SK-N-SH treated with all-trans-retinoic acid at 6 μM for 48 hours (cell line): ENCODE data around the gene OR4C45.
"Not testable (repeated sequence)": the region's sequence is repeated elsewhere in the genome, so short reads cannot be mapped to it uniquely, and the experiment has no call there.

ENCODE experiments used
- ATAC-seq: fragments of 200-7000 bp; cut with Tn5 transposase; 3 replicates; pipeline ENCODE4 v1.9.1; 2020; ENCODE audit warnings: mild to moderate bottlenecking, moderate library complexity
- ARNTL ChIP-seq: fragments of 450-650 bp; formaldehyde crosslinking; IDR thresholded peaks from 2 replicates; pipeline ENCODE4 v1.5.0; 2020; ENCODE audit warnings: low read depth, mild to moderate bottlenecking, moderate library complexity, borderline replicate concordance
- BACH2 ChIP-seq: fragments of 250-450 bp; sonication (Bioruptor Pico); IDR thresholded peaks from 2 replicates; pipeline ENCODE4 v1.9.0; 2021; ENCODE audit warnings: mild to moderate bottlenecking, borderline replicate concordance
- CSDC2 ChIP-seq: fragments of 250-450 bp; sonication (Bioruptor Pico); IDR thresholded peaks from 2 replicates; pipeline ENCODE4 v1.5.0; 2020; ENCODE audit warnings: mild to moderate bottlenecking, moderate library complexity
- ESRRG ChIP-seq: fragments of 250-450 bp; sonication (Bioruptor Pico); IDR thresholded peaks from 2 replicates; pipeline ENCODE4 v1.6.1; 2021; ENCODE audit warnings: mild to moderate bottlenecking
- GLIS3 ChIP-seq: fragments of 250-450 bp; sonication (Bioruptor Pico); IDR thresholded peaks from 2 replicates; pipeline ENCODE4 v1.5.0; 2020; ENCODE audit warnings: mild to moderate bottlenecking, moderate library complexity
- OSR1 ChIP-seq: fragments of 250-450 bp; sonication (Bioruptor Pico); IDR thresholded peaks from 2 replicates; pipeline ENCODE4 v1.8.0; 2022; ENCODE audit warnings: moderate library complexity, mild to moderate bottlenecking, inconsistent platforms
- PPARA ChIP-seq: fragments of 250-450 bp; sonication (Bioruptor Pico); IDR thresholded peaks from 2 replicates; pipeline ENCODE4 v1.5.0; 2020; ENCODE audit warnings: mild to moderate bottlenecking, borderline replicate concordance
- RARB ChIP-seq: fragments of 250-450 bp; sonication (Bioruptor Pico); IDR thresholded peaks from 2 replicates; pipeline ENCODE4 v1.8.0; 2021; ENCODE audit warnings: mild to moderate bottlenecking, moderate library complexity
- SNAI2 ChIP-seq: fragments of 250-450 bp; sonication (Bioruptor Pico); IDR thresholded peaks from 2 replicates; pipeline ENCODE4 v1.5.0; 2020; ENCODE audit warnings: mild to moderate bottlenecking, moderate library complexity
- TOX ChIP-seq: fragments of 250-450 bp; sonication (Bioruptor Pico); IDR thresholded peaks from 2 replicates; pipeline ENCODE4 v1.8.0; 2021; ENCODE audit warnings: mild to moderate bottlenecking, moderate library complexity, borderline replicate concordance
- ZC3H10 ChIP-seq: fragments of 250-450 bp; sonication (Bioruptor Pico); IDR thresholded peaks from 2 replicates; pipeline ENCODE4 v1.5.1; 2021; ENCODE audit warnings: mild to moderate bottlenecking, moderate library complexity
- ZFP30 ChIP-seq: fragments of 450-650 bp; formaldehyde crosslinking; IDR thresholded peaks from 2 replicates; pipeline ENCODE4 v1.5.0; 2022; ENCODE audit warnings: mild to moderate bottlenecking, moderate library complexity
- ZNF565 ChIP-seq: fragments of 450-650 bp; formaldehyde crosslinking; conservative IDR thresholded peaks from 2 replicates; pipeline ENCODE4 v1.5.0; 2020; ENCODE audit warnings: low read depth, mild to moderate bottlenecking, moderate library complexity
- ZNF70 ChIP-seq: fragments of 450-650 bp; formaldehyde crosslinking; IDR thresholded peaks from 2 replicates; pipeline ENCODE4 v1.5.0; 2020; ENCODE audit warnings: mild to moderate bottlenecking, moderate library complexity
- ZNF8 ChIP-seq: fragments of 450-650 bp; formaldehyde crosslinking; IDR thresholded peaks from 2 replicates; pipeline ENCODE4 v1.5.0; 2020; ENCODE audit warnings: mild to moderate bottlenecking, moderate library complexity
- TF ChIP-seq, protein P1 (sequence below): fragments of 250-450 bp; sonication (Bioruptor Pico); IDR thresholded peaks from 2 replicates; pipeline ENCODE4 v1.8.0; 2021; ENCODE audit warnings: low read depth, mild to moderate bottlenecking, moderate library complexity, borderline replicate concordance
- TF ChIP-seq, protein P2 (sequence below): fragments of 250-450 bp; sonication (Bioruptor Pico); IDR thresholded peaks from 2 replicates; pipeline ENCODE4 v1.5.0; 2020; ENCODE audit warnings: mild to moderate bottlenecking, moderate library complexity
- TF ChIP-seq, protein P3 (sequence below): fragments of 250-450 bp; sonication (Bioruptor Pico); IDR thresholded peaks from 2 replicates; pipeline ENCODE4 v1.5.1; 2021; ENCODE audit warnings: mild to moderate bottlenecking, moderate library complexity
- TF ChIP-seq, protein P4 (sequence below): fragments of 250-450 bp; sonication (Bioruptor Pico); IDR thresholded peaks from 2 replicates; pipeline ENCODE4 v1.8.0; 2020; ENCODE audit warnings: mild to moderate bottlenecking, moderate library complexity, borderline replicate concordance
- TF ChIP-seq, protein P5 (sequence below): fragments of 250-450 bp; sonication (Bioruptor Pico); IDR thresholded peaks from 2 replicates; pipeline ENCODE4 v1.5.1; 2020; ENCODE audit warnings: low read depth, mild to moderate bottlenecking, moderate library complexity

Gene OR4C45

DNA sequence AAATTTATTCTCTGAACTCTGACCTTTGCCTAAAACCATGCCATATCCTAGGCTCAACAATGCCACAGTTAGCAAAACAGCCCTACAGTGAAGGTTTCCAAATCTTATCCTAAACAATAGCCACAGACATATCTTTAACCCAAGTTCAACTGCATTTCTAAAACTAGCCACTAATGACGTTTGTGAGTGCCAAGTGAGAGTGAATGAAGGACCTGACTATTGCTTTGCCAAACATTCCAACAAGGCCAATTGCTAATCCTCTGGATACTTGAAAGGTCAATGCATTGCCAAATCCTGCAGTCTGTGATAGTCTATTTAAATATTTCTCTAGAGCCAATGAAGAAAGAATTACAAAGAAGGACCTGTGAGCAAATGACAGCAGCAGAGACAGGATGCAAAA is 2.5 kb upstream of the OR4C45 start (continued):
- TF ChIP-seq OSR1 (CRISPR knock-in tag) (no peak), PPARA (CRISPR knock-in tag) (no peak), RARB (no peak), ZNF70 (CRISPR knock-in tag) (no peak), ARNTL (CRISPR knock-in tag) (no peak), TOX (CRISPR knock-in tag) (no peak), GLIS3 (no peak)
- TF ChIP-seq, protein P1, sequence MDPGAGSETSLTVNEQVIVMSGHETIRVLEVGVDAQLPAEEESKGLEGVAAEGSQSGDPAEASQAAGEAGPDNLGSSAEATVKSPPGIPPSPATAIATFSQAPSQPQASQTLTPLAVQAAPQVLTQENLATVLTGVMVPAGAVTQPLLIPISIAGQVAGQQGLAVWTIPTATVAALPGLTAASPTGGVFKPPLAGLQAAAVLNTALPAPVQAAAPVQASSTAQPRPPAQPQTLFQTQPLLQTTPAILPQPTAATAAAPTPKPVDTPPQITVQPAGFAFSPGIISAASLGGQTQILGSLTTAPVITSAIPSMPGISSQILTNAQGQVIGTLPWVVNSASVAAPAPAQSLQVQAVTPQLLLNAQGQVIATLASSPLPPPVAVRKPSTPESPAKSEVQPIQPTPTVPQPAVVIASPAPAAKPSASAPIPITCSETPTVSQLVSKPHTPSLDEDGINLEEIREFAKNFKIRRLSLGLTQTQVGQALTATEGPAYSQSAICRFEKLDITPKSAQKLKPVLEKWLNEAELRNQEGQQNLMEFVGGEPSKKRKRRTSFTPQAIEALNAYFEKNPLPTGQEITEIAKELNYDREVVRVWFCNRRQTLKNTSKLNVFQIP: no peak

DNA sequence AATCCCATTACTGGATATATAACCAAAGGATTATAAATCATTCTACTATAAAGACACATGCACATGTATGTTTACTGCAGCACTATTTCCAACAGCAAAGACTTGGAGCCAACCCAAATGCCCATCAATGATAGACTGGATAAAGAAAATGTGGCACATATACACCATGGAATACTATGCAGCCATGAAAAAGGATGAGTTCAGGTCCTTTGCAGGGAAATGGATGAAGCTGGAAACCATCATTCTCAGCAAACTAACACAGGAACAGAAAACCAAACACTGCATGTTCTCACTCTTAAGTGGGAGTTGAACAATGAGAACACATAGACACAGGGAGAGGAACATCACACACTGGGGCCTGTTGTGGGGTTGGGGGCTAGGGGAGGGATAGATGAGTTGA is 3.6 kb downstream of the OR4C45 start:
- not testable (repeated sequence) for ATAC-seq

DNA sequence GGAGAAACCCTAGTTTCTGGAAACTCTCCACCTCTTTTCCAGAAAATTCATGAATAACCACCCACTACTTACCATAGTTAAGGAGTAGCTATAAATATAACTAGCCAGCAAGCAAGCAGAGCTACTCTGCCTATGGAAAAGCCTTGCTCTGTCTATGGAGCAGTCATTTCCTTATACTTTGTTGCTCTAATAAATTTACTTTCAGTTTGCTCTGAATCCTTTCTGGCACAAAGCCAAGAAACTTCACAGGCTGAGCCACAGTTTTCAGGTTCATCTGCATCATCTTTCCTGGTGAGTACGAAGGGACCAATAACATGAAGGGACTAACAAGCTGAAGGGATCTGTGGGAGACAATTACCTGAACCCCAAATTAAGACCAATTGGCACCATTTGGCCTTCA is 4.6 kb downstream of the OR4C45 start:
- ATAC-seq: no peak
- TF ChIP-seq CSDC2 (CRISPR knock-in tag) (no peak), BACH2 (CRISPR knock-in tag) (no peak), ZFP30 (CRISPR knock-in tag) (no peak), SNAI2 (CRISPR knock-in tag) (no peak), ZC3H10 (no peak), ZNF565 (CRISPR knock-in tag) (no peak), ZNF8 (no peak), ESRRG (CRISPR knock-in tag) (no peak), PPARA (CRISPR knock-in tag) (no peak)
- TF ChIP-seq, protein P2, sequence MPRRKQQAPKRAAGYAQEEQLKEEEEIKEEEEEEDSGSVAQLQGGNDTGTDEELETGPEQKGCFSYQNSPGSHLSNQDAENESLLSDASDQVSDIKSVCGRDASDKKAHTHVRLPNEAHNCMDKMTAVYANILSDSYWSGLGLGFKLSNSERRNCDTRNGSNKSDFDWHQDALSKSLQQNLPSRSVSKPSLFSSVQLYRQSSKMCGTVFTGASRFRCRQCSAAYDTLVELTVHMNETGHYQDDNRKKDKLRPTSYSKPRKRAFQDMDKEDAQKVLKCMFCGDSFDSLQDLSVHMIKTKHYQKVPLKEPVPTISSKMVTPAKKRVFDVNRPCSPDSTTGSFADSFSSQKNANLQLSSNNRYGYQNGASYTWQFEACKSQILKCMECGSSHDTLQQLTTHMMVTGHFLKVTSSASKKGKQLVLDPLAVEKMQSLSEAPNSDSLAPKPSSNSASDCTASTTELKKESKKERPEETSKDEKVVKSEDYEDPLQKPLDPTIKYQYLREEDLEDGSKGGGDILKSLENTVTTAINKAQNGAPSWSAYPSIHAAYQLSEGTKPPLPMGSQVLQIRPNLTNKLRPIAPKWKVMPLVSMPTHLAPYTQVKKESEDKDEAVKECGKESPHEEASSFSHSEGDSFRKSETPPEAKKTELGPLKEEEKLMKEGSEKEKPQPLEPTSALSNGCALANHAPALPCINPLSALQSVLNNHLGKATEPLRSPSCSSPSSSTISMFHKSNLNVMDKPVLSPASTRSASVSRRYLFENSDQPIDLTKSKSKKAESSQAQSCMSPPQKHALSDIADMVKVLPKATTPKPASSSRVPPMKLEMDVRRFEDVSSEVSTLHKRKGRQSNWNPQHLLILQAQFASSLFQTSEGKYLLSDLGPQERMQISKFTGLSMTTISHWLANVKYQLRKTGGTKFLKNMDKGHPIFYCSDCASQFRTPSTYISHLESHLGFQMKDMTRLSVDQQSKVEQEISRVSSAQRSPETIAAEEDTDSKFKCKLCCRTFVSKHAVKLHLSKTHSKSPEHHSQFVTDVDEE (CRISPR knock-in tag): no peak
- TF ChIP-seq, protein P3, sequence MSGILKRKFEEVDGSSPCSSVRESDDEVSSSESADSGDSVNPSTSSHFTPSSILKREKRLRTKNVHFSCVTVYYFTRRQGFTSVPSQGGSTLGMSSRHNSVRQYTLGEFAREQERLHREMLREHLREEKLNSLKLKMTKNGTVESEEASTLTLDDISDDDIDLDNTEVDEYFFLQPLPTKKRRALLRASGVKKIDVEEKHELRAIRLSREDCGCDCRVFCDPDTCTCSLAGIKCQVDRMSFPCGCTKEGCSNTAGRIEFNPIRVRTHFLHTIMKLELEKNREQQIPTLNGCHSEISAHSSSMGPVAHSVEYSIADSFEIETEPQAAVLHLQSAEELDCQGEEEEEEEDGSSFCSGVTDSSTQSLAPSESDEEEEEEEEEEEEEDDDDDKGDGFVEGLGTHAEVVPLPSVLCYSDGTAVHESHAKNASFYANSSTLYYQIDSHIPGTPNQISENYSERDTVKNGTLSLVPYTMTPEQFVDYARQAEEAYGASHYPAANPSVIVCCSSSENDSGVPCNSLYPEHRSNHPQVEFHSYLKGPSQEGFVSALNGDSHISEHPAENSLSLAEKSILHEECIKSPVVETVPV (CRISPR knock-in tag): no peak
- TF ChIP-seq, protein P4, sequence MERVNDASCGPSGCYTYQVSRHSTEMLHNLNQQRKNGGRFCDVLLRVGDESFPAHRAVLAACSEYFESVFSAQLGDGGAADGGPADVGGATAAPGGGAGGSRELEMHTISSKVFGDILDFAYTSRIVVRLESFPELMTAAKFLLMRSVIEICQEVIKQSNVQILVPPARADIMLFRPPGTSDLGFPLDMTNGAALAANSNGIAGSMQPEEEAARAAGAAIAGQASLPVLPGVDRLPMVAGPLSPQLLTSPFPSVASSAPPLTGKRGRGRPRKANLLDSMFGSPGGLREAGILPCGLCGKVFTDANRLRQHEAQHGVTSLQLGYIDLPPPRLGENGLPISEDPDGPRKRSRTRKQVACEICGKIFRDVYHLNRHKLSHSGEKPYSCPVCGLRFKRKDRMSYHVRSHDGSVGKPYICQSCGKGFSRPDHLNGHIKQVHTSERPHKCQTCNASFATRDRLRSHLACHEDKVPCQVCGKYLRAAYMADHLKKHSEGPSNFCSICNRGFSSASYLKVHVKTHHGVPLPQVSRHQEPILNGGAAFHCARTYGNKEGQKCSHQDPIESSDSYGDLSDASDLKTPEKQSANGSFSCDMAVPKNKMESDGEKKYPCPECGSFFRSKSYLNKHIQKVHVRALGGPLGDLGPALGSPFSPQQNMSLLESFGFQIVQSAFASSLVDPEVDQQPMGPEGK (CRISPR knock-in tag): no peak

DNA sequence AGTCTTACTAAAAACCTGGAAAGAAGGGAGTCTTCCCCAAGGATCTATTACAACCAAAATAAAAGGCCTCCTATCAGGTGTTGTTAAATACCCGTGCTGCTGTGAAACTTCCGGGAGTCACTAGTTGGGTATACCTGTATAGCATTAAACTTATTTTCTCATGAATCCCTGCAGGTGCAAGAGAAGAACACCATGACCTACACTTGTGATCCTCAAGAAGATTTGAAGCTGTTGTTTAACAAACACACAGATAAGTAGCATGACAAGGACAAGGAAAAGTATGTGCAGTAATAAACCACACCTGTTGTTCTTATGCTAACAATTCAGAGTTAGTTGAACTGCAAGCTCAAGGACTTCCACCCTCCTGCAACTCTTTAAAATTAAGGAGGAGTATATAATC is 12.0 kb downstream of the OR4C45 start:
- no peak for ATAC-seq
- TF ChIP-seq ZNF70 (CRISPR knock-in tag): no peak
- TF ChIP-seq, protein P5, sequence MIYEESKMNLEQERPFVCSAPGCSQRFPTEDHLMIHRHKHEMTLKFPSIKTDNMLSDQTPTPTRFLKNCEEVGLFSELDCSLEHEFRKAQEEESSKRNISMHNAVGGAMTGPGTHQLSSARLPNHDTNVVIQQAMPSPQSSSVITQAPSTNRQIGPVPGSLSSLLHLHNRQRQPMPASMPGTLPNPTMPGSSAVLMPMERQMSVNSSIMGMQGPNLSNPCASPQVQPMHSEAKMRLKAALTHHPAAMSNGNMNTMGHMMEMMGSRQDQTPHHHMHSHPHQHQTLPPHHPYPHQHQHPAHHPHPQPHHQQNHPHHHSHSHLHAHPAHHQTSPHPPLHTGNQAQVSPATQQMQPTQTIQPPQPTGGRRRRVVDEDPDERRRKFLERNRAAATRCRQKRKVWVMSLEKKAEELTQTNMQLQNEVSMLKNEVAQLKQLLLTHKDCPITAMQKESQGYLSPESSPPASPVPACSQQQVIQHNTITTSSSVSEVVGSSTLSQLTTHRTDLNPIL (CRISPR knock-in tag): no peak
- TF ChIP-seq BACH2 (CRISPR knock-in tag): no peak

DNA sequence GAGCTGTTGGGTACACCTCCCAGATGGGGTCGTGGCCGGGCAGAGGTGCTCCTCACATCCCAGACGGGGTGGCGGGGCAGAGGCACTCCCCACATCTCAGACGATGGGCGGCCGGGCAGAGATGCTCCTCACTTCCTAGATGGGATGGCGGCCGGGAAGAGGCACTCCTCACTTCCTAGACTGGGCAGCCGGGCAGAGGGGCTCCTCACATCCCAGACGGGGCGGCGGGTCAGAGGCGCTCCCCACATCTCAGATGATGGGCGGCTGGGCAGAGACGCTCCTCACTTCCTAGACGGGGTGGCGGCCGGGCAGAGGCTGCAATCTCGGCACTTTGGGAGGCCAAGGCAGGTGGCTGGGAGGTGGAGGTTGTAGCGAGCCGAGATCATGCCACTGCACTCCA is 30.4 kb downstream of the OR4C45 start:
- not testable (repeated sequence) for ATAC-seq
